SH-SY5Y (cell line): ENCODE measurements around the gene SHFL.

Experiments
- GATA2 ChIP-seq: IDR thresholded peaks from 2 replicates; pipeline ENCODE4 v1.6.1; 2011; ENCODE audit warnings: mild to moderate bottlenecking, low read depth, low read length
- GATA3 ChIP-seq: IDR thresholded peaks from 2 replicates; pipeline ENCODE4 v1.6.1; 2011; ENCODE audit warnings: low read depth, mild to moderate bottlenecking, low read length, moderate library complexity

GRCh38 chr19:10076535-10076934, 9.6 kb upstream of the SHFL start:
- TF ChIP-seq GATA3 (no peak), GATA2 (no peak)
